ENCODE data around the gene NQO1. TPM values are rescaled to one million over a fixed set of nuclear protein-coding genes. Genes with fewer than 3 reads are reported as not detected.
"Not testable (repeated sequence)": the region's sequence is repeated elsewhere in the genome, so short reads cannot be mapped to it uniquely, and the experiment has no call there.

Gene NQO1
- total RNA-seq, 1 donor from 2014 or later, result 7.2 TPM

- Mint-ChIP-seq H3K9me3 (ENCODE audit: unreplicated experiment) (peaks cover 5% of the 10 kb centered on the region), H3K36me3 (ENCODE audit: unreplicated experiment) (peaks cover 3% of the 10 kb centered on the region), H3K27ac (ENCODE audit: unreplicated experiment) (peak within 1 kb of the TSS; percentile 70), H3K4me1 (ENCODE audit: low read depth, unreplicated experiment) (peaks cover 5% of the 10 kb centered on the region), H3K4me3 (ENCODE audit: unreplicated experiment) (peak within 1 kb of the TSS; percentile 89), H3K27me3 (ENCODE audit: unreplicated experiment) (no peaks in the 10 kb centered on the region)
- no peak for TF ChIP-seq CTCF (IDR thresholded peaks at IDR 0.05; ENCODE audit: partially characterized antibody, unreplicated experiment)
- peak; percentile 77 for DNase-seq
Measured at GRCh38 chr16:69761983-69762813, 35.8 kb upstream of the NQO1 start, which contains the start of gene WWP2. Gene WWP2, plus strand, starts transcription at chr16:69762332. Its CDS starts 24,679 bp downstream, at chr16:69787011.

- not testable (repeated sequence) for H3K36me3 Mint-ChIP-seq (ENCODE audit: unreplicated experiment); H3K27me3 Mint-ChIP-seq (ENCODE audit: unreplicated experiment); H3K4me3 Mint-ChIP-seq (ENCODE audit: unreplicated experiment); DNase-seq; H3K27ac Mint-ChIP-seq (ENCODE audit: unreplicated experiment); H3K9me3 Mint-ChIP-seq (ENCODE audit: unreplicated experiment); H3K4me1 Mint-ChIP-seq (ENCODE audit: low read depth, unreplicated experiment)
Measured at GRCh38 chr16:69757375-69757774, 31.0 kb upstream of the NQO1 start.

GRCh38 chr16:69756705-69757104 lies 30.3 kb upstream of the NQO1 start:
- peaks cover 3% of the 10 kb centered on the region for H3K9me3 Mint-ChIP-seq (ENCODE audit: unreplicated experiment)
- H3K27me3 Mint-ChIP-seq (ENCODE audit: unreplicated experiment), result peaks cover 5% of the 10 kb centered on the region
- H3K4me1 Mint-ChIP-seq (ENCODE audit: low read depth, unreplicated experiment), result no peaks in the 10 kb centered on the region
- DNase-seq, result no peak
- H3K36me3 Mint-ChIP-seq (ENCODE audit: unreplicated experiment), result no peaks in the 10 kb centered on the region
- no peak overlapping the region for H3K27ac Mint-ChIP-seq (ENCODE audit: unreplicated experiment)
- no peak for TF ChIP-seq CTCF (IDR thresholded peaks at IDR 0.05; ENCODE audit: partially characterized antibody, unreplicated experiment)
- no peak overlapping the region for H3K4me3 Mint-ChIP-seq (ENCODE audit: unreplicated experiment)

- peaks cover 5% of the 10 kb centered on the region for H3K27me3 Mint-ChIP-seq (ENCODE audit: unreplicated experiment)
- H3K9me3 Mint-ChIP-seq (ENCODE audit: unreplicated experiment), result peaks cover 3% of the 10 kb centered on the region
- peak within 1 kb of the TSS; percentile 100 for H3K4me3 Mint-ChIP-seq (ENCODE audit: unreplicated experiment)
- no peaks in the 10 kb centered on the region for H3K4me1 Mint-ChIP-seq (ENCODE audit: low read depth, unreplicated experiment)
- H3K27ac Mint-ChIP-seq (ENCODE audit: unreplicated experiment), result peak within 1 kb of the TSS; percentile 95
- H3K36me3 Mint-ChIP-seq (ENCODE audit: unreplicated experiment), result no peaks in the 10 kb centered on the region
- TF ChIP-seq CTCF (IDR thresholded peaks at IDR 0.05; ENCODE audit: partially characterized antibody, unreplicated experiment), result peak; percentile 96
- peak; percentile 96 for DNase-seq
Measured at GRCh38 chr16:69754469-69755310, 28.3 kb upstream of the NQO1 start, which contains the start of gene NOB1. Gene NOB1, minus strand, starts transcription at chr16:69754926. Its CDS starts 16 bp downstream, at chr16:69754910.

- Mint-ChIP-seq H3K27ac (ENCODE audit: unreplicated experiment) (peak overlapping the region; percentile 95), H3K27me3 (ENCODE audit: unreplicated experiment) (peaks cover 5% of the 10 kb centered on the region), H3K9me3 (ENCODE audit: unreplicated experiment) (peaks cover 3% of the 10 kb centered on the region), H3K4me1 (ENCODE audit: low read depth, unreplicated experiment) (no peaks in the 10 kb centered on the region), H3K36me3 (ENCODE audit: unreplicated experiment) (no peaks in the 10 kb centered on the region), H3K4me3 (ENCODE audit: unreplicated experiment) (peak overlapping the region; percentile 100)
- DNase-seq, result no peak
- TF ChIP-seq CTCF (IDR thresholded peaks at IDR 0.05; ENCODE audit: partially characterized antibody, unreplicated experiment), result no peak
Measured at GRCh38 chr16:69754143-69754468, 27.7 kb upstream of the NQO1 start.

Measured in glutamatergic neuron (in vitro differentiated cells).